HEK293 (cell line): ENCODE results near the gene KDM4B.

Experiments
- GLI4 ChIP-seq: fragments of 450-650 bp; formaldehyde crosslinking; IDR thresholded peaks from 2 replicates; pipeline ENCODE4 v1.5.1; 2016; ENCODE audit warnings: missing biosample characterization, missing genetic modification characterization
- KLF1 ChIP-seq: fragments of 450-650 bp; formaldehyde crosslinking; IDR thresholded peaks from 2 replicates; pipeline ENCODE4 v1.5.1; 2016; ENCODE audit warnings: missing biosample characterization, missing genetic modification characterization
- KLF9 ChIP-seq: fragments of 450-650 bp; formaldehyde crosslinking; IDR thresholded peaks from 2 replicates; pipeline ENCODE4 v1.5.1; 2016; ENCODE audit warnings: missing biosample characterization, missing genetic modification characterization, low read depth
- REST ChIP-seq: fragments of 450-650 bp; formaldehyde crosslinking; IDR thresholded peaks from 2 replicates; pipeline ENCODE4 v1.5.1; 2016; ENCODE audit warnings: missing biosample characterization, missing genetic modification characterization
- ZNF274 ChIP-seq, 2 experiments: fragments of 200-500 bp in 1 of 2; fragments of 450-650 bp in 1 of 2; sonication (Bioruptor generic) in 1 of 2; formaldehyde crosslinking in 1 of 2; IDR thresholded peaks; 2 replicates each; pipeline versions ENCODE4 v1.5.1 to v1.6.1; 2014 to 2016; ENCODE audit warnings: borderline replicate concordance in 1 of 2, inconsistent platforms in 1 of 2, low read length in 1 of 2, missing biosample characterization in 1 of 2, missing genetic modification characterization in 1 of 2
- ZNF558 ChIP-seq: fragments of 450-650 bp; formaldehyde crosslinking; IDR thresholded peaks from 2 replicates; pipeline ENCODE4 v1.5.1; 2016; ENCODE audit warnings: missing biosample characterization, missing genetic modification characterization
- TF ChIP-seq, protein P1 (sequence below): fragments of 450-650 bp; formaldehyde crosslinking; IDR thresholded peaks from 2 replicates; pipeline ENCODE4 v1.5.1; 2016; ENCODE audit warnings: missing biosample characterization, missing genetic modification characterization

DNA sequence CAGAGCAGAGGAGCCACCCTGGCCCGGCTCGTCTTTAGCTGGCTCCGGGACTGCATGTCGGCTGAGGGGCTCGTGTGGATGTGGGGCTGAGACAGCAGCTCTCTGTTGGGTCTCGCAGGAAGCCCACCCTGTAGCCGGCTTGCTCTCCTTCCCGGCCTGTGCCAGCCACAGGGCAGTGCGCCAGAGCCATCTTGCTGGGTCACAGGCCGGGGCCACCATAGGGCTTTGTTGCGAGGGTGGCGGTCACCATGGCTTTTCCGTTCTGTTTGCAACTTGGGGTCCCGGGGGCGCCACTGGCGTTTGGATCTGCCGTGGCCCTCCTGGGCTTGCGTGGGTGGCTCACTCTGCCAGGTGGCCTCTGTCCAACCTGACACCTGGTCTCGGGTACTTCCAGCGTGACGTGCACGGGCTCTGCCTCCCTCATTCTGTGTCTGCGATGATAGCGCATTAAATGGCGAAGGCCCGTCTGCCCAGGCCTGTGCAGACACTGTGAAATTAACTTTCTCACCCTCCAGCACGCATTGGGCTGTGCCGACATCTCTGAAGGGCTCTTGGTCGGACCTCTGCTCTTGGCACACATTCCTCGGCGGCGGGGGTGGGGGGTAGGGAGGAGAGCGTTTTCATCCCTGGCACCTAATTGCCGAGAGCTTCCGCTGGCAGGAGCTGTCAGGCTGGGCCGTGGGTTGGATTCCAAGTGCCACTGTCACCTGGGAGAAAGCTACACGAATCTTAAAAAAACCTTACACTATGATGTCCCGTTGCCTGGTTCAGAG lies 95.1 kb downstream of the KDM4B start:
- no peak for TF ChIP-seq KLF9 (tag by site-specific recombination)
- TF ChIP-seq, protein P1, sequence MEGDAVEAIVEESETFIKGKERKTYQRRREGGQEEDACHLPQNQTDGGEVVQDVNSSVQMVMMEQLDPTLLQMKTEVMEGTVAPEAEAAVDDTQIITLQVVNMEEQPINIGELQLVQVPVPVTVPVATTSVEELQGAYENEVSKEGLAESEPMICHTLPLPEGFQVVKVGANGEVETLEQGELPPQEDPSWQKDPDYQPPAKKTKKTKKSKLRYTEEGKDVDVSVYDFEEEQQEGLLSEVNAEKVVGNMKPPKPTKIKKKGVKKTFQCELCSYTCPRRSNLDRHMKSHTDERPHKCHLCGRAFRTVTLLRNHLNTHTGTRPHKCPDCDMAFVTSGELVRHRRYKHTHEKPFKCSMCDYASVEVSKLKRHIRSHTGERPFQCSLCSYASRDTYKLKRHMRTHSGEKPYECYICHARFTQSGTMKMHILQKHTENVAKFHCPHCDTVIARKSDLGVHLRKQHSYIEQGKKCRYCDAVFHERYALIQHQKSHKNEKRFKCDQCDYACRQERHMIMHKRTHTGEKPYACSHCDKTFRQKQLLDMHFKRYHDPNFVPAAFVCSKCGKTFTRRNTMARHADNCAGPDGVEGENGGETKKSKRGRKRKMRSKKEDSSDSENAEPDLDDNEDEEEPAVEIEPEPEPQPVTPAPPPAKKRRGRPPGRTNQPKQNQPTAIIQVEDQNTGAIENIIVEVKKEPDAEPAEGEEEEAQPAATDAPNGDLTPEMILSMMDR, result no peak
- TF ChIP-seq KLF1, result no peak
- no peak for TF ChIP-seq ZNF274 (IDR thresholded peaks at IDR 0.05; ENCODE audit: low read length)
- TF ChIP-seq ZNF274 (tag by site-specific recombination; IDR thresholded peaks at IDR 0.05; ENCODE audit: borderline replicate concordance), result no peak
- no peak for TF ChIP-seq ZNF558 (tag by site-specific recombination)
- TF ChIP-seq GLI4 (tag by site-specific recombination), result no peak
- TF ChIP-seq REST (tag by site-specific recombination), result no peak
